SJSA1 (cell line): Measurements from ENCODE around the gene CLSTN2. TPM values are rescaled to one million over a fixed set of nuclear protein-coding genes. Genes with fewer than 3 reads are reported as not detected.

ENCODE experiments used
- DNase-seq, 2 experiments: peaks; one replicate each; pipeline ENCODE4 v3.0.0-alpha.2; 2015 to 2020; ENCODE audit warnings: low spot score in 2 of 2, low read depth in 1 of 2
- H3K27ac ChIP-seq: fragments of 250-450 bp; sonication (Bioruptor Pico); 2 replicates; pipeline ENCODE4 v1.5.1; 2020; ENCODE audit warnings: mild to moderate bottlenecking, moderate library complexity
- H3K27me3 ChIP-seq: fragments of 250-450 bp; sonication (Bioruptor Pico); replicated peaks from 2 replicates; pipeline ENCODE4 v1.5.1; 2020; ENCODE audit warnings: mild to moderate bottlenecking, moderate library complexity
- H3K36me3 ChIP-seq: fragments of 250-450 bp; sonication (Bioruptor Pico); 2 replicates; pipeline ENCODE4 v1.5.1; 2020; ENCODE audit warnings: mild to moderate bottlenecking
- H3K4me1 ChIP-seq: fragments of 250-450 bp; sonication (Bioruptor Pico); replicated peaks from 2 replicates; pipeline ENCODE4 v1.6.1; 2021; ENCODE audit warnings: mild to moderate bottlenecking
- H3K4me3 ChIP-seq: fragments of 250-450 bp; sonication (Bioruptor Pico); 2 replicates; pipeline ENCODE4 v1.5.1; 2020; ENCODE audit warnings: mild to moderate bottlenecking
- H3K9me3 ChIP-seq: fragments of 250-450 bp; sonication (Bioruptor Pico); replicated peaks from 2 replicates; pipeline ENCODE4 v1.5.1; 2020; ENCODE audit warnings: mild to moderate bottlenecking
- total RNA-seq: library from RNA; depleted of rRNA; stranded (reverse); fragments of >200 nt; shearing (Covaris generic); gene quantifications from 2 replicates; pipeline ENCODE4 v1.2.3, GENCODE V29; 2014

CLSTN2 gene
- total RNA-seq, 1 experiment from 2014 or later, result 0.05 TPM

- H3K27me3 ChIP-seq, result no peaks in the 10 kb centered on the region
- no peak for DNase-seq
- H3K27ac ChIP-seq, result no peak overlapping the region
- H3K36me3 ChIP-seq, result no peaks in the 10 kb centered on the region
- no peaks in the 10 kb centered on the region for H3K4me1 ChIP-seq
- no peaks in the 10 kb centered on the region for H3K9me3 ChIP-seq
- no peak overlapping the region for H3K4me3 ChIP-seq
Observed at GRCh38 chr3:140122183-140122582, 187.2 kb downstream of the CLSTN2 start.

DNA sequence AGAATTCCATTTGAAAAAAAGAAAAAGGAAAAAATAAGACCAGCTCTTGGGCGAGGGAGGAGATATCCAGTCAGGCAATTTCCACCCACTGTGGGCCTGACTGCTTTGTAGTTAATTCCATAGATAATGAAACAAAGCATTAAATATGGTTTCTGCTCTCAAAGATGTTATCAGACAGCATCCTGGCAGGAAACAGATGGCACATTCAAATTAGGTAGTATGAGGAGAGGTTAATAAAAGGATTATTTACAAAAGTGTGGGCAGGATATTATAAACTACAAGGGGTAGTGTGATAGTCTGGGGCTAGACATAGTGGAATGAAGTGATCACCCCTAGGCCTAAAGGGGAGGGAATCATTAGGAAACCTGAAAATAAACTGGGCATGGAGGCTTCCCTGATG is 193.2 kb downstream of the CLSTN2 start:
- no peak for DNase-seq
- H3K27me3 ChIP-seq, result no peaks in the 10 kb centered on the region
- no peaks in the 10 kb centered on the region for H3K9me3 ChIP-seq

GRCh38 chr3:140128631-140129030 is 193.6 kb downstream of the CLSTN2 start:
- Histone ChIP-seq H3K4me1 (no peaks in the 10 kb centered on the region), H3K27ac (no peak overlapping the region), H3K36me3 (no peaks in the 10 kb centered on the region), H3K27me3 (no peaks in the 10 kb centered on the region), H3K4me3 (no peak overlapping the region), H3K9me3 (no peaks in the 10 kb centered on the region)
- peak in 1 of 2 experiments; percentile 6 for DNase-seq

More for the DNA sequence above, 193.2 kb downstream of the CLSTN2 start:
- H3K4me1 ChIP-seq, result no peaks in the 10 kb centered on the region
- H3K27ac ChIP-seq, result no peak overlapping the region
- H3K4me3 ChIP-seq, result no peak overlapping the region
- H3K36me3 ChIP-seq, result no peaks in the 10 kb centered on the region

DNA sequence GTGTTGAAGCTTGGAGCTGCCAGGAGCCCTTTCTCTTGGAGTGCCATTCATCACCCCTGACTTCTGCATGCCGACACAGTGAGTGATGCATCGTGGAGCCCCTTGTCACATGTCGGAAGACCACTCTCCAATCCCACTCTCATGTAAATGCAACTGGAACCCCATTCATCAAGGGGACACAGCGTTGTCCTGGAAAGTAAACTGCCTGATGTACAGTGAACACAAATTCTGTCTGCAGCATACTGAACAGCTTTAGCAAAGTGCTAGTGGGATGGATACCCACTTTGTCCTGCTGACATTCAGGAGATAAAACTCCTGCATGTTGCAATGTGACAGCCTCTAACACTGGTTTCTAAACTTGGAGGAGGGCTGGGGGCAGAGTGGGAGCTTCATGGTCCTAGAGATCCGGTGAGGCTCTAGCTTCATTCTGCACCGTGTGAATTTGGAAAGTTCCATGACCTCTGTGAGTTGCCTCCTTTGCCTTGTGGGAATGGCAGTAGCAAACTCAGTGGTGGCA is 194.8 kb downstream of the CLSTN2 start:
- H3K4me1 ChIP-seq, result no peaks in the 10 kb centered on the region
- H3K27me3 ChIP-seq, result no peaks in the 10 kb centered on the region
- no peak for DNase-seq
- H3K36me3 ChIP-seq, result no peaks in the 10 kb centered on the region
- no peak overlapping the region for H3K27ac ChIP-seq
- H3K9me3 ChIP-seq, result no peaks in the 10 kb centered on the region
- H3K4me3 ChIP-seq, result no peak overlapping the region

DNA sequence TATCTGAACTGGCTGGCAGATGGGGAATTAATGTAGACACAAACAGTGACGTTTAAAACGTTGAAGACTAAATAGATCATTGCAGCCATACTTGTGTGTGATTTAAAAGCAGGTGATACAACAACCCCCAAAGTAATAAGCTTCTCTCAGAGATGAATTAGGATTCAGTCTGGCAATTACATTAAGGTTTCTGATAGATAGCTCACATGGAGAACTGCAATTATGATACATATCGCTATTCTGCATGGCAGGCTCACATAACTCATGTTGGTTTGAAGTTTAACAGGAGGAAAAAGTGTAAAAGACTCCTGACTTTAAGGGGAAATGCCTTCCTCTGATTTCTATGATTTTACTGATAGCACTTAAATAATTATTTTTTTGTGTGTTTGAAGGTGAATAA is 196.9 kb downstream of the CLSTN2 start:
- Histone ChIP-seq H3K36me3 (no peaks in the 10 kb centered on the region), H3K27me3 (no peaks in the 10 kb centered on the region), H3K27ac (no peak overlapping the region), H3K4me1 (no peaks in the 10 kb centered on the region), H3K9me3 (no peaks in the 10 kb centered on the region), H3K4me3 (no peak overlapping the region)
- no peak for DNase-seq

- H3K4me1 ChIP-seq, result no peaks in the 10 kb centered on the region
- H3K27ac ChIP-seq, result no peak overlapping the region
- H3K36me3 ChIP-seq, result no peaks in the 10 kb centered on the region
- H3K4me3 ChIP-seq, result no peak overlapping the region
- no peak for DNase-seq
- no peaks in the 10 kb centered on the region for H3K27me3 ChIP-seq
- no peaks in the 10 kb centered on the region for H3K9me3 ChIP-seq
Observed at GRCh38 chr3:140134231-140134965, 199.4 kb downstream of the CLSTN2 start.

DNA sequence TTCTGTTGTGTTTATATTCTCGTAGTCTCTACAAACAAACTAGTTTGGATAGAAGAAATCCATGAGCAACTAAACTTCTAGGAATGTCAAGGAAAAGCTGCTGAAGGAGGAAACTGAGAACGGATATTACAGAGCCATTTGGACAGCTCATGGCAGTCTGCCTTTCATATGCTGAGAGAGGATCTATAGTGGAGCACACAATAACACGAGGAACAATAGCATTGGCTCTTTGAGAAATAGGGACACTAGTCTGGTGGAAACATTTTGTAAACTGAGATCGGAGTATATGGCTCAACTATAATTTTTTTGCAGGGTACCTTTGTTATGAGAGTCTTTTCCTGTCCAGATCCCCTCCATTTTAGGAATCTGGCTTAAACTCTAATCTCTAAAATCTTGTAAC is 200.5 kb downstream of the CLSTN2 start:
- Histone ChIP-seq H3K9me3 (no peaks in the 10 kb centered on the region), H3K36me3 (no peaks in the 10 kb centered on the region), H3K4me3 (no peak overlapping the region), H3K27ac (no peak overlapping the region), H3K4me1 (no peaks in the 10 kb centered on the region), H3K27me3 (no peaks in the 10 kb centered on the region)
- no peak for DNase-seq

- H3K9me3 ChIP-seq, result no peaks in the 10 kb centered on the region
- H3K4me1 ChIP-seq, result no peaks in the 10 kb centered on the region
- H3K27ac ChIP-seq, result no peak overlapping the region
- DNase-seq, result no peak
- no peak overlapping the region for H3K4me3 ChIP-seq
- H3K36me3 ChIP-seq, result no peaks in the 10 kb centered on the region
- no peaks in the 10 kb centered on the region for H3K27me3 ChIP-seq
Observed at GRCh38 chr3:140143367-140144069, 208.5 kb downstream of the CLSTN2 start.

- Histone ChIP-seq H3K36me3 (no peaks in the 10 kb centered on the region), H3K27me3 (no peaks in the 10 kb centered on the region)
- DNase-seq, result no peak
Observed at GRCh38 chr3:140145528-140145927, 210.5 kb downstream of the CLSTN2 start.

GRCh38 chr3:140146668-140147067 is 211.7 kb downstream of the CLSTN2 start:
- Histone ChIP-seq H3K9me3 (no peaks in the 10 kb centered on the region), H3K4me3 (no peak overlapping the region), H3K27ac (no peak overlapping the region), H3K4me1 (no peaks in the 10 kb centered on the region), H3K27me3 (no peaks in the 10 kb centered on the region), H3K36me3 (no peaks in the 10 kb centered on the region)
- no peak for DNase-seq

More at GRCh38 chr3:140145528-140145927, 210.5 kb downstream of the CLSTN2 start:
- H3K27ac ChIP-seq, result no peak overlapping the region
- no peaks in the 10 kb centered on the region for H3K4me1 ChIP-seq
- no peaks in the 10 kb centered on the region for H3K9me3 ChIP-seq
- H3K4me3 ChIP-seq, result no peak overlapping the region

DNA sequence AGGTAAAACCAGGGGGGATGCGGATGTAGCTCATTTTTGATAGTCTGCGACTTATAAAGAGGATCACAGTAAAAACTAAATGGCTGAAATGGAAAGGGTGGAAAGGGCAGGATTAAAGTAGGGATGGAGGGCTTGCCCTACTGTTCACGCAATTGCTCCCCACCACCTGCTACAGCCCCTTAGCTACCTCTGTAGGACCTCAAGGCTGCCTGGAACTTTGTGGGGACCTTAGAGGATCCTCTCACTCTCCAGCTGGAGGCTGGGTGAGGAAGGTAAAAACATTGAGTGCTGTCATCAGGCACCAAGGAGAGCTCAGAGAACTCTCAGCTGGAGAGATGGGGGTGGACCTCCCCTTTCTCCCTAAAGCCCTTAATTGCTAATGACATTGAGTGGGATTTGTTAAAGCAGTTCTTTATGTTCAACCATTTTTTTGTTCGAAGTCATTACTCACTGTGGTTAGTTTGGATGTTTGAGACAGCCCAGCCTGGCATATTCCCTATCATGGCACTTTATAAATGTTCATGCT is 213.0 kb downstream of the CLSTN2 start:
- Histone ChIP-seq H3K36me3 (no peaks in the 10 kb centered on the region), H3K4me1 (no peaks in the 10 kb centered on the region), H3K27ac (no peak overlapping the region), H3K4me3 (no peak overlapping the region), H3K9me3 (no peaks in the 10 kb centered on the region), H3K27me3 (no peaks in the 10 kb centered on the region)
- no peak for DNase-seq

DNA sequence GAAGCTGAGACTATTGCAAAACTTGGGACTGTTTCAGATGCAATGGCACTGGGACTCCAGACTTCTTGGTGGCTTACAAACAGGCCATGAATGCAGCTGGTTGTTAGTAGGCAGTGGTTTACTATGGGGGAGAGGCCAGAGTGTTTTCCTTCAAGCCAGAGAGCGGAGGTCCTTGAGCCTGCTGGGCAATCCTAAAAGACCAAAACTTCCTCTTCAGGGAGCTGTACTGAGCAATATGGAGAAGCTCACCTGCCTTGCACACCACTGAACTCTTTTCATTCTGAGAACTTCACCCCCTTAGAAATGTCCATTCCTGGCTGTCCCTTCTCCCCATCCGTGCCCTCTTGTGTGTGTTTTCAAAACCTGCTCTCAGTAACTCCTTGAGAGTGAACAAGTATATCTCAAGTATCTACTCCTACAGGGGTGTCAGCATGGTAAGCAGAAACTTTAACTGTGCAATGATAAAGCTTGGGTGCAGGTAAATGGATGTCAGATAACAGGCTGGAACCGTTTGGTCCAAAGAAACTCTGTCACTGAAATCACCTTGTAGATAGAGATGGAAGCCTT is 213.9 kb downstream of the CLSTN2 start:
- no peak overlapping the region for H3K4me3 ChIP-seq
- H3K36me3 ChIP-seq, result no peaks in the 10 kb centered on the region
- DNase-seq, result no peak
- no peaks in the 10 kb centered on the region for H3K27me3 ChIP-seq
- H3K4me1 ChIP-seq, result no peaks in the 10 kb centered on the region
- H3K27ac ChIP-seq, result no peak overlapping the region
- H3K9me3 ChIP-seq, result no peaks in the 10 kb centered on the region

DNA sequence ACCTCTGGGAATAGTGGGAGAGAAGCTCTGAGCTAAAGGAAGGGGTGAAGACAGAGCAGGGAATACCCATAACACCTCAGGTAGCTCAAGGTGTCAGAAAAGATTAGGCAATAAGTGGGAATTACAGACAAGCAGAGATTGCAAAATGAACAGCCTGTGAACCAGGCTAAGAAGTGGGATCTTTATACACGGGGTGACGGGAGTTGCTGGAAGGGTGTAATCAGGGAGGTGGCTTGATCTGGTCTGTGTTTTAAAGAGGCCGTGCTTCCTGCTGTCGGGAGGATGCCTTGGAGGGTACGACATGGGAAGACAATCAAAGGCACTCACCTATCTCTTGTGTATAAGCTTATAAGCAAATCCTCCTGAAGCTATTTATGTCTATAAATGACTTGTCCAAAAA is 216.3 kb downstream of the CLSTN2 start:
- Histone ChIP-seq H3K4me3 (no peak overlapping the region), H3K9me3 (no peaks in the 10 kb centered on the region), H3K4me1 (no peaks in the 10 kb centered on the region), H3K27ac (no peak overlapping the region), H3K27me3 (no peaks in the 10 kb centered on the region), H3K36me3 (no peaks in the 10 kb centered on the region)
- no peak for DNase-seq
